Stimulated activated CD4-positive, alpha-beta T cell treated with anti-CD3 and anti-CD28 coated beads, TNF-alpha, amount 100 ng/mL, for 48 hours (primary cell): ENCODE results near the gene LUC7L.

Experiments used
- DNase-seq, 3 donors: peaks; one replicate each; pipeline ENCODE4 v3.0.0-alpha.2; 2020; ENCODE audit warnings: low read depth in 3 of 3

The LUC7L gene

DNA sequence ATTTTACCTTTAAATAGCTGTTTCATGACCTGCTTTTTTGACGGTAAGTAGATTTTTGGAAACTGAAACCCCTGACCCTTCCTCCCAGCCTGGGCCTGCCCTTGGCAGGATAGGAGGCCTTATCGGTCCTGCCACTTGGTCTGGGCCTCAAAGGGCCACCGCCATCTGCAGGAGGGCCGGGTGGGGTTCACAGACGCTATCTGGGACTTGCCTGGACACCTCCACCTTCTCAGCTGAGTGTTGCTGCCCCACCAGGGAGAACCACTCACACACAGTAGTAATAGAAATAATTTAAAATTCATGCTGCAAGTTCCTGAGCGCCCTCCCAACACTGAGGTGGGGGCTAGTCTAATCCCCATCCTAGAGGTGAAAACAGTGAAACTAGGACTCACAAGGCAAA is 86.2 kb downstream of the LUC7L start:
- DNase-seq: no peak

DNA sequence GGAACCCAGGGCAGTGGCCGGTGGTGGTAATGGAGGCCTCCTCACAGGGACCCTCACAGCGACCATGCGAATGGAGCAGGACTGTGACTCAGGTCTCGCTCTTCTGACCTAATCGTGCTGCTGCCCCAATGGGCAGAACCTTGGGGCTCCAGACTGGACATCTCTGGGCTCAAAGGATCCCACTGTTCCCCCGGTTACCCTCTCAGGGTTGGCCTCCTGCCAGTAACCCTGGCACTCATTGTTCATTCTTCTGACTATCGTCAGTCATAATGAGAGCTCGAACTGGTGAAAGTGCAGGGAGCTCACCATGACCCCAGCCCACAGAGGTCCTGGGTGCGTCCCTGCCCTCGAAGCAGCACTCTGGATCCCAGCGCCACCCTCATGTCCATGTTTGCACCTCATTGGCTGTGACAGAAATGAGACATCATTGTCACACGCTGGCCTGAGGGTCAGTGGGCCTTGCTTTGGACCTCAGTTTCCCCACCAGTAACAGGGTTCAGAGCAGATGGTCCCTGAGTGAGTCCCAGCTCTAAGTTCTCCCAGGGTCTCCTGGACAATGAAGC is 86.8 kb downstream of the LUC7L start:
- no peak for DNase-seq

DNA sequence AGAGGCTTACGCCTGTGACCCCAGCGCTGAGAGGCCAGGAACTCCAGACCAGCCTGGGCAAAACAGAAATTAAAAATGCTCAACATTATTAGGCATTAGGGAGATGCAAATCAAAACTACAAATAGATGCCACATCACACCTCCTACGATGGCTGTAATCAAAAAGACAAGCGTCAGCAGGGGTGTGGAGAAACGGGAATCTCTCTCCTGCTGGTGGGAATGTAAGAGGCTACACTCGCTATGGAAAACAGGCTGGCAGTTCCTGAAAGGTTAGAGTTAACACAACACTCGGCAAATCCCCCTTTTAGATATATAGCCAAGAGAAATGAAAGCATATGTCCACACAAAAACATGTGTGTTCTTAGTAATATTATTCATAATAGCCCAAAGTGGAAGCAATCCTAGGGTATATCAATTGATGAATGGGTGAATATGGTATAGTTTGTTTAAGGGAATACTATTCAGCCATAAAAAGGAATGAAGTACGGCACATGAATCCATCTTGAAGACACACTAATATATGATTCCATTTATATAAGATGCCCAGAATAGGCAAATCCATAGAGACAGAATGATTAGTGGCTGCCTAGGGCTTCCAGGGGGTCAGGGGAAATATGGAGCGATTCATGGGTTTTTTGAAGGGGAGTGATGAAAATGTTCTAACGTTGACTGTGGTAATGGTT is 88.9 kb downstream of the LUC7L start:
- no peak for DNase-seq
